HK-2 (cell line): ENCODE results near the gene NMUR1.
A peak's percentile ranks its signal among the peaks of the same experiment; 100 is the strongest.

Source experiments
- DNase-seq: peaks from one replicate; pipeline ENCODE4 v3.0.0-alpha.2; 2018; ENCODE audit not compliant: unreplicated experiment

The NMUR1 gene

GRCh38 chr2:231486851-231487596, 43.2 kb downstream of the NMUR1 start:
- no peak for DNase-seq

GRCh38 chr2:231483398-231484329, 46.6 kb downstream of the NMUR1 start:
- no peak for DNase-seq

GRCh38 chr2:231482806-231483391, 47.3 kb downstream of the NMUR1 start:
- DNase-seq, result peak; percentile 23

DNA sequence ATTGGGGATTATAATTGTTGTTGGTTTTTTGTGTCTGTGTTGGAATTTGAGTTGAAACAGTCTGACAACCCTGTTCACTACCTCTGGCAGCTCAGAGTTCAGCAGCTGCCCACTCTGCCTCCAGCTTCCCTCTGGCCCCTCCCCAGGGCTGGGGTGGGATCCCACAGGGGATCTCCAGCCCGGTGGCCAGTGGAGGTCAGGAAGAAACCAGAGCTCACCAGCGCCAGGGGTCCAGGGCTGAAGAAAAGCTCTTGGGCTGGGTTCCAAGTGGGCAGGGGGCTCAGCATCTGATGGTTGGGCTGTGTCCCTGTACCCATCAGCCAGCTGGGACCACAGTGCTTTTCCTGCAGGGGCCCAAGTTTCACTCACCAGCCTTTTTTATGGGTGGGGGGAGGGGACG, 49.5 kb downstream of the NMUR1 start:
- DNase-seq, result no peak

GRCh38 chr2:231479455-231479854, 50.8 kb downstream of the NMUR1 start:
- no peak for DNase-seq

GRCh38 chr2:231476920-231477319, 53.3 kb downstream of the NMUR1 start:
- DNase-seq, result no peak

GRCh38 chr2:231475965-231476364, 54.3 kb downstream of the NMUR1 start:
- DNase-seq, result no peak
